GM19372 (cell line): ENCODE results near the gene SCD5.

Experiments used
- ATAC-seq: cut with Tn5 transposase; IDR thresholded peaks from one replicate; pipeline ENCODE4 v1.9.1; 2021; ENCODE audit warnings: mild to moderate bottlenecking, low read depth, moderate library complexity; ENCODE audit not compliant: unreplicated experiment

Gene SCD5

DNA sequence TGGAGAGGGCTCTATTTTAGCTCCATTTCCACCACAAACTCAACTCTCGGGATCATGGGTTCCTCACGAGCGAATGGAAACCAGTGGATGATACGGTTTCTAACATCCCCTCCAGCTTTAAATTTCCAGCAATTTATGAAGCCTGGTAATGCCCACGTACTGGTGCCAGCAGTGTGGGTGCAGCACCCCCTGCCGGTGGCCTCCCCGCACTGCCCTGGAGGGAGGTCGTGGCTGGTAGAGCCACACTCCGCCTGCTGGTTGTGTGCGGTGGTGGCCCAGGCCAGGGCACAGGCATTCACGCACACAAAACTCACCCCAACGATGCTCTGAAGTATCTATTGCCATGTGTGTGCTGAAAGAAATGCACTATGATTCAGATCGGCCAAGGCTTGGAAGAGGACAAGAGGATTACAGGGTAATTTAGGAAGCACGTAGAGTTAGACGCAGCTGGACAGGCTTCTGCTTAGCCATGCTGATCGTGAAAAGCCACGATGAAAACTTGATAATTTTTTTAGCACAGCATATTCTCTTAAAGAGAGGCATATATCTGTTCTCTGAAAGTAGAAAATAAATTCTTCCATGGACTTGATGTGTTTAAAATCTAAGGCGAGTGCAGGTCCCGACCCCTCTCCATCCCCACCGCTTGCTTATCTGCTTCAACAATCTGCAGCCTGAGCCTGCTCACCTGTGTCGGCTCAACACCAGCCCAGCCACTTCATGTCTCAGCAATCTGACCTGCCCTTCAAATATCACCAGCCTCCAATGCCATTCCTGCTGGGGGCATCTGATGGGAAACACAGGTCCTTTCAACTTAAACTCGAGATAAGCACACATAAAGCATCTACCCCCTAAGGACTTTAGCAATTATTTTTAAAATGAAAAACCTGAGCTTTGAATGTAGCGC is 59.1 kb downstream of the SCD5 start:
- peak; percentile 94 for ATAC-seq

DNA sequence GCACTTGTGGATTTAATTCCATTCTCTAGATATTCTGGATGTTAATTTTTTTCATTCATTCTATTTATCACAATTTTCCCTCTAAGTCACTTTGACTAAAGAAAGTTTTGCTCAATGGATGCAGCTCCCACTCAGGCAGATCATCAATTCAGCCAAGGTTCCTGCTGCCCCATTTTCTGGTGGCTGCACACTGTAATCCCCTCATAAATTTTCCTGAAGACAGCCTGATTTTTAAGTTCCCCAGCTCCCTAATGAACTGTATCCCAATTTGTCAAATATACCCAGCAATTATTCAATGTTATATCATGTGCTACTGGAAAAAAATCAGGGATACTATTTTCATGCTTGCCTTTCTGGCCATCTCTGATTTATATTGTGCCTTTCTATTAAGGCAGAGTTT is 61.2 kb downstream of the SCD5 start:
- no peak for ATAC-seq

DNA sequence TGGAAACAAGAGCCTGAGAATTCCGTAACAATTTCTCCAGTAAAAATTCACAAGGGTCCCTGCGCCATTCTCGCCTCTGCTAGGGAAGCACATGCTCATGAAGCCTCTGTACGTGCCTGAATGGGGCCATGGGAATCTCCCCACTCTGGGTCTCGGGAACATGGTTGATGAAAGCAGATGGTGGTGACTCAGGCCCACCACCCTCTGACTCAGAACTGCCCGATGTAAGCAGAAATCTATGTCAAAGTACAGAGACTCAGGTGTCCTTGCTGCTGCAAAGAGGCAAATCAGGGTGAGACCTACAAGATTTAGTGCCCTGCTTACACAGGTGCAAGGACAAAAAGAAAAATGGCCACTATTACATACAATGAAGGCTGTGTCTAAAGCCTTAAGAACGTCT is 65.0 kb downstream of the SCD5 start:
- ATAC-seq, result no peak

DNA sequence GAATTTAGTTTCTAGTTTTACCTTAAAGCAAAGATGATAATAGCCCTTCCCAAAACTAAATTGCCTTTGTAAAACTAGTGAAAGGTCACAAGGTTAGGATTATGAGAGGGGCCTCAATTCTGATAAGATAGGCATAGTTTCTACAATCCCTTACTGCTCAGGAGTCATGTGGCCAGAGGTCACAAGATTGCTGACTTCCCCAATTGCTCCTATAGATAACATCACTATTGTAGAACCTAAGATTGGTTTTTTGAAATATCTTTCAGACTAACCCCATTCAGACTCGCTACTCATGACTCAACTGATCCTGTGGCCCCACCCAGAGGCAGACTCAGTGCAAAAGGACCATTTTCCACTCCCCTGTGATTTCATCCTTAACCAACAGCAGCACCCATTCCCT is 70.3 kb downstream of the SCD5 start:
- ATAC-seq, result no peak

DNA sequence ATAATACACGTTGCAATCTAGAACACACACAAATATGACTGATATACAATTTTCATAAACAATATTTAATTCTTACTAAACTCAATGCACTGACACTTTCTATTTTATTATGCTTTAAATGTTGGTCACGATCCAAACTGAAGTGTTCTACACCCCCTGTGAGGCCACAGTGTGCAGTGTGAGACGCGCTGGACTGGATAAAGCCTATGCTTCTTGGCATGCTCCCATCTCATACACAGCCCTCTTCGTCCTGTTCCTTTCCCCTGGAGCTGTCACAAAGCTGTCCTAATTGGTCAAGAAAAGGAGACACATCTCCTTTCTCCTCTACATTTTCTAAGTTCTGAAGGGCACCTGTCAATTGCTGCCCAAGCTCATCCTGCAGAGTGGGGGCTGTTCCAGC is 72.0 kb downstream of the SCD5 start:
- ATAC-seq, result no peak

DNA sequence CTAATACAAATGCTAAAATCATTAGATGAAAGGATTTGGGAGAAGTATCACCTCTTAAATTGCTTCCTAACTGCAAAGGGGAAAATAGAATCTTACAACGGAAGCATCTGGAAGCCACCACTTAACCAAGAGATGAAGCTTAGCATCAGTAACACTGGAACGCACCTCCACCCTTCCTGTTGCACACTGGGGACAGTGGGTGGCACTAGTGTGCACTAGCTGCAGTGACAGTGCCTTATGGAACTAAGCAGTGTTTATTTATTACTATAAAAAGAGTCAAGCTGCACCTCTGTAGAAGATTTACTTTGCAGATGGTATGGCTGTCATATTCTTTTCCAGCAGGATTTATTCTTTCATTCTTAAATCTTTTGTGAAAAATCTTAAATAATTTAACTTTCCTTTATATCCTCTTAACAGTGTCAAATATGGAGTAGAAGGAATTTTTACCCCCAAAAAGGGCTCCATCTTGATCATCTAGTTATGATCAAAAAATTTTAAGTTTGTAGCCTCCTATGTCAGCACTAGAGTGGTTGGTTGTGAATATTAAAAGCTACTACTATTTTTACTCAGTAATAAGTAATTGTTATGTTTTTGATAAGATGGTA is 76.7 kb downstream of the SCD5 start:
- no peak for ATAC-seq

DNA sequence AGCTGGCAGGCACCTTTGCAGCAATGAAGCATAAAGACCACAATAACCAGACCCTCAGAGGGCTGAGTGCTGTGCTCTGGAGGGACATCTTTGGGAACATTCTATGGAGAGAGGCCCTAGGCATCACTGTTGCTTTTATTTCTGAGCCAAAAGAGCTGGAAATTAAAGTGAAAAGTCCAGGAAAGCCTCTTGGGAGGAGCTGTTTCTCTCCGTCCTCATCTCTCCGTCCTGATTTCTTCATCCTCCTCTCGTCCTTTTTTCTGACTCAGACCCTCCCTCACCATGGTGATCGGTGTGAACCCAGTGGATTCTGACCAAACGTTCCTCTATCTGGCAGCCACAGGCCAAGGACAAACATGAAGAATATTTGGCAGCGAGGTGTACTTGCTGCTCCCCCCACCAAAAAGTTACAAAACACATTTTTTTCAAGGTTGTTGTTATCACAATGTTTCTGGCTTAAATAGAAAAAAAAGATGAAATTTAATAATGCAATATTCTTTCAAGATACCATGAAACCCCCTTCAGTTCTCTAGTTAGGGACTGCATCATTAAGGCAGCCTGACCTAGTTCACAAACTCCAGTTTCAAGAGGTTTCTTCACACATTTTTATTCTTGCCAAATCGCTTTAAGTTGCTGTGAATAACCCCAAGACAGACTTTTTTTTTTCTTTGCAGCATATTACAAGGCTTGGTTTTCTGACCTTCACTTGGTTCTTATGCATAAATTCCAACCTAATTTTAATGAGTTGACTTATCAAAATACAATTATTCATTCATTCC is 80.2 kb downstream of the SCD5 start:
- ATAC-seq, result no peak

DNA sequence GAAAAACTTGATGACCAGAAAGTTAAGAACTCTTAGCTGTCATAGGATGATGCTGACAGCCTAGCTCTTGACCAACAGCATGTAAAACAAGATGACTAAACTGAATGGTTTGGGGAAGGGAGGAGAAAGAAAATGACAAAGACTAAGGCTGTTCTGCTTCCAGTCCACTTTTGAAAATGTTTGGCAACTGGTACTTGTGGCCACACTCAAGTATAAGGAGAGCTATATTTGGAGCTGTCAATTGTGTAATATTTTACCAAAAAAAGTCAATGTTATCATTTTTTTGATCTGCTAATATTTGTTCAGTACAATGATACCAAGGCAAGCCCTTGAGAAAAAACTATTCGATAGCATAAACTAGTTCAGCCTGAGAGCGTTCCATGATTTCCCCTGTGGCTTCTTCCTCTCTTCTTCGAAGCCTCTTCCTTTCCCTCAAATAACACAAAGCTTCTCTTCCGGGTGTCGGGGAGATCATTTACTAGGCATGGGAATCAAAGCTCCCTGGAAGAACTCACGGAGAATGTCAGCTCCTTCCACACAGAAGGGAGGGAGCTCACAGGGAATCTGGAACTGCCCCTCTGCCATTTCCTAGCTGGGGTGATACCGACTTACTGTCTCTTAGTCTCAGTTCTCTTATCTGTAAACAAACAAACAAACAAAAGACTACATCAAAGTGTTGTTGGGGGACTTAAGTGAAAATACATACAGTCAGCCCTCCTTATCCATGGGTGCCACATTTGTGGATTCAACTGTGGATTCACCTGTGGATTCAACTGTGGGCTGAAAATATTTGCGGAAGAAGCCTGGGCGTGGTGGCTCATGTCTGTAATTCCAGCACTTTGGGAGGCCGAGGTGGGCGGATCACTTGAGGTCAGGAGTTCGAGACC is 82.6 kb downstream of the SCD5 start:
- ATAC-seq, result no peak

DNA sequence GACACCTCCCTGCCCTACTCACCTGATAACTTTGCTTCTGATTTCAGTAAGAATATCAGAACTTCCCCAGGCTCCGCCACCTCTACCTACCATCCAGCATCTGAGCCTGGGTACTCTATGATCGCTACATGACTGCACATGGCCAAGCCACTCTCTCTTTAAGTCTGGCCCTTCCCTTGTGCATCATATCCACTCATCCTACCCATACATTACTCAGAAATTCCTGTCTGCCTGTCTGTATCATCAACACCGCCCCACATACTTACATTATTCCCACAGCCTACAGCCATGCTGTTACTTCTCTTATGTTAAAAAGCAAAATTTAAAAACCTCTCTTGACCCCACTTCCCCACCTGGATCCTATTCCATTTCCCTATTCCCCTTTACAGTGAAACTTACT is 84.7 kb downstream of the SCD5 start:
- no peak for ATAC-seq

DNA sequence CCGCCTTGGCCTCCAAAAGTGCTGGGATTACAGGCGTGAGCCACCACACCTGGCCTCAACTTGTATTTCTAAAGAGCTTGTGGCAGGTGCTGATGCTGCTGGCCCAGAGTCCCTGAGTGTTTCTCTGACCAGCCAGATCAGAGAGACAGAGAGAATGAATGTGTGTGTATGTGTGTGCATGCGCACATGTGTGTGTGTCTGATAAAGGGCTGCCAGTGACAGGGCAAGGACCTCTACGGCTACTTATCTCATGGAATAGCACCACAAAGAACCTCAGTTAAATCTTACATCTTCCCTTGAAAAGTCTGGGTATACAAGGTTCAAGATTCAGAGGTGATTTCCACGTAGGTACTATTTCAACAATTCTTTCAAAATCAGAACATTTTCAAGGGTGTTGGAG is 86.0 kb downstream of the SCD5 start:
- ATAC-seq, result no peak

DNA sequence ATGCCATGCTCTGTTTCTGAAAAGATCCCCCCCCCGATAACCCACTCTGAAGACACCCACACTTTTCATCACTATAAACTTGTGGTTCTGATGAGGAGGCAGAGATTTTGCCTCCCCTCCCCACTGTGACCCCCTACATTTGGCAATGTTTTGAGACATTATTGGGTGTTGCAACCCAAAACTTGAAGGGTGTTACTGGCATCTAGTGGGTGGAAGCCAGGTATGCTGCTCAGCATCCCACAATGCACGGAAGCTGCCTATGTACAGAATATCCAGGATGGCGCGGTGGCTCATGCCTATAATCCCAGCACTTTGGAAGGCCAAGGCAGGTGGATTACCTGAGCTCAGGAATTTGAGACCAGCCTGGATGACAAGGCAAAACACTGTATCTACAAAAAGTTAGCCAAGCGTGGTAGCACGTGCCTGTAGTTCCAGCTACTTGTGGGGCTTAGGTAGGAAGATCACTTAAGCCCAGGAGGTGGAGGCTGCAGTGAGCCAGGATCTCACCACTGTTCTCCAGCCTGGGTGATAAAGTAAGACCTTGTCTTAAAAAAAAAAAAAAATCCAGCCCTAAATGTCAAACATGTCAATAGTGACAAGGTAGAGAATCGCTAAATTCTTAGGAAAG is 87.3 kb downstream of the SCD5 start:
- no peak for ATAC-seq

DNA sequence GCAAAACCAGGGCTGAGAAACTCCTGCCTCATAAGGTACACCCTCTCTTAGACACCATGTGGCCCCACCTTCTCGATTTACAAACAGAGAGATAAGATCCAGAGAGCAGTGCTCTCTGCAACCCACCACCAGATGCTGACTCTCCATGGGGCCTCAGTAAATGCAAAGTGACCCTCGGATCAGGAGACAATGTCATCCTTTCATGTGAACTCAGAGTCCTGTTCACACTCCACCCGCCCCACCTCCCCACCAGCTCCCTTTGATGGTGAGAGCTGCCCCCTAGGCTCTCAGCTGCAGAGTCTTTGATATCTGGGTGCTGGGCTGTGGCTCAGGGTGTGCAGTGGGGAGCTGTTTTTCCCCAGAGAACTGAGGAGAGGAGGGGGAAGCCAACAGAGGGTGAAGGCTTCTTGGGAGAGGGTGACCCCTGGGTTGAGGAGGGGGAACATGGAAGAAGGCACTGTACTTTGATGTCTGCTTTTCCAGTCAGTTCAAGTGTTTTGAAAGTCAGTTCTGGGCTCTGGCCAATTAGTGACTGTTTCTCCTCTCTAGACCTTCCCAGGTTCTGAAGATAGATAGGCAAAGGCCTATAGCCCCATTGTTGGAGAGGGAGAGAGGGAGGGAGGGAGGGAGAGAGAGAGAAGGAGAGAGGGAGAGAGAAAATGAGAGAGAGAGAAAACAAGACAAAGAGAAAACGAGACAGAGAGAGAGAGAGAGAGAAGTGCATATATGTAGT is 88.2 kb downstream of the SCD5 start:
- ATAC-seq, result no peak

DNA sequence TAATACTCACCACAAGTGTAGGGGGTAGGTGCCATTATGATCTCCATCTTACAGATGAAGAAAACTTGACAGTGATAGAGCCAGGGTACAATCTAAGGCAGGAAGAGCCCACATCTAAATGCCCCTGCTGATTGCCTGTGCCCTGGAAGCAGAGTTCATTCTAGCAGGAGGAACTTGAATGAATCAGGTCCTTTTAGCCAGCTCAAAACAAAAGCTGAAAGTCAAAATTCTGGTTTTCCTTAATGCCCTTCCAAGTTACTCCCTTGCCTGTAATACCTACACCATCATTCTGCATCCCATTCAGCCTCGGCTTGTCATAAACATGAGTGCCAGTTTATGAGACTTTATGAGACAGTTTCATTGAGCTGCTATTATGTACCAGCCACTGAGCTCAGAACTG is 89.6 kb downstream of the SCD5 start:
- ATAC-seq, result no peak

DNA sequence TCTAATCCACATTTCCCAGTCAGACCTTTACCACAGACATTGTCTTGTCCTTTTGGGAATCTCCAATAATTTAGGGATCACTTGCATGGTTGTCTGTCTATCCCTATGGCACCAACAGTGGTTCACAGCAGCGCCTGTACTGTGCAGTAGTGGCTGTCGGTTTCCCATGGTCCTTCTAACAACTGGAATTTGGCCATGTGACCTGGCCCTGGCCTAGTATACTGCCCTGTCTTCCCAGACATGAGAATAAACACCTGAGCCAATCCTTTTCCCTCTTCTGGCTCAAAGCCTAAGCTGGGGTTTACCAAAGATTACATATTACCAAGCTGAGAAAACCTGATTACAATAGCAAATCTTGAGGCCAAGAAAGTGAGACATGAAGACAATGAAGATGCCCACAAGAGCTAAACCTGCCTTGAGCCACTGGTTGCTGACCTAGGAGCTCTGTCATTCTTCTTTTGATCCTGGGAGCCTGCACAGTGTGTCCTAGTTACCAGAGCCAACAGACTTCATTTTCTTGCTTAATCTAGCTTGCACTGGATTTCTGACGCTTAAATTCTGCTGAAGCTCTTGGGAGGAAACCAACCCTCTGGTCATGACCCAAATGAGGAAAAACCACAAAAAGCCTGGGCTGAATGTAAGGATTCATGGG is 92.1 kb downstream of the SCD5 start:
- no peak for ATAC-seq

DNA sequence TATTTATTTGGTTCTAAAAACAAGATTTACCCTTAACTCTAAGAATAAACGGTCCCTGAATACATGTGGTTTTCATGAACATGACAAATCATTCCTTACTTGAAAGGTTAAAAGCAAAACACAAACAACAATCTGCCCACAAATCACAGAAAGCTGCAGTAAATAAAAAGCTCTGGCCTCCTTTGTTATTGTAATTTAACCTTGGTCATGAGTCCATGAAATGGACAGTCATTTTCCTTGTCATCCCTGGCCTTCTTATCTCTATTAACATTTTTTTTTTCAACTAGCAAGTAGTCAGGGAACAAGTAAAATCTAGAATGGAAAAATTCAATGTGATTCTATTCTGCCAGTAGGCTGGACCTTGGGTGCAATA is 92.7 kb downstream of the SCD5 start:
- ATAC-seq, result no peak

DNA sequence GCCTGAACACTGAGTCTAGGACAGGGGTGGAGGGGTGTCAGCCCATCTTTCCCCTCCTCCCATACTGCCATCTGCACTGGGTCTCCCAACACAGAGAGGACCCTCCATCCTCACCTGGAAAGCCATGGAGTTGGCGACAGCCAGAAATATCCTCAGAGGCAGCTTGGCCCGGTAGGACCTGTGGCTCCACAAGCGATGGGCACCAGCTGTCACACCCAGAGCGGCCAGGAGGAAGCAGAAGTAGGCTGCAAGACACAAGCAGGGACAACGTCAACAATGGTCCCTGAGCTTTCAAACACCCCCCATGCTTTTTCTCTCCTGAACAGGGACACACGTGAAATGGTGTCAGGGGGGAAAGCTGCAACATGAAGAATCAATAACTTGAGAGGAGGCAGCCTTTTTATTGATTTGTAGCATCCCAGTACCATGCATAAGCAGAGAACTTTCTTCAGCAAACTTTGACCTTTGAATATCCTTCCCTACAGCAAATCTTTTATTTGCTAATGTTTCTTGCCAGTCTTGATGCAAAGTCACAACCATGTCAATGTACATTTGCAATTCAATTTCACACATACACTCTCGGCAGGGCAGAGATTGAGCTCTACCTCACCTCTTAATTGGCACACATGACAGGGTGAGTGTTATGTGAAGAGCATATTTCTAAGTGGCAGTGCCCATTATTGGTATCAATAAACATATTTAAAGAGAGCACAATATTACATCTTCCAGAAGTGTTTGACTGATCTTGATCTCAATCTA is 93.2 kb downstream of the SCD5 start:
- no peak for ATAC-seq

DNA sequence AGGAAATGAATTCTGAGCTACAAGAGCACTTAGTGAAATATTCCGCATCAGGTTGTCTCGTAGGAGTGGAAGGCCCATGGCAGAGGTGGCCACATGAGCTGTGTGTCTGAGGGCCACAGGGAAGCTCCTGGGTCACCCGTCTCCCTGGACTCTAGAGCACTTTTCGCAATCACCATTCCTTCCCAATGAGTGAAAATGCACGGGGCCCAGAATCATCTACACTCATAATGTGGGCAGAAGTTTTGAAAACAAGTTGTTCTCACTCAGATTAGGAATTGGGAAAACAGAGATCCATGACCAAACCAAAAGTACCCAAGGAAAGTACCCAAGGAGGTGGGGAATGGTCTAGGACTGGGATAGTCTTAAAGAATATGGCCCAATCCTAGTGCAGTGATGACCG is 94.4 kb downstream of the SCD5 start:
- no peak for ATAC-seq

DNA sequence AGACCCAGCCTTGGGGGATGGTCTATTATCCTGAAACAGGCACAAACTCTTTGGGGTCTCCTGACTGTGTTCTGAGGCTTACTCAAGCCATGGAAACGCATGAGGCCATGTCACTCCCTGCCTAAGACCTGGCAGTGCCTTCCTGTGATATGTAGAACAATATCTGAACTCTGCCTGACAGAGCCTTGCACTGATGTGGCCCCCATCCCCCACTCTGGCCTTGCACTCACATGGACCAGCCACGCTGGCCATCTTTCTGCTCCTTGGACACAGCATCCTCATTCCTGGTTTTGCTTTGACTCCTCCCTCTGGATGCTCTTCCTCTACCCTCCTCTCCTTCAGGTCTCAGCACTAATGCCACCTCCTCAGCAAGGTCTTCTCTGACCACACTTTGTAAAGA is 100.2 kb downstream of the SCD5 start:
- ATAC-seq, result no peak
